ENCODE measurements around the gene CYS1. TPM values are rescaled to one million over a fixed set of nuclear protein-coding genes. Genes with fewer than 3 reads are reported as not detected.

CYS1 gene
- total and polyA plus RNA-seq, 2 of the 13 experiments (the other 11 are each of a cell fraction or from before 2014, with no cell fraction given): 0.04 TPM; not detected in 1

DNA sequence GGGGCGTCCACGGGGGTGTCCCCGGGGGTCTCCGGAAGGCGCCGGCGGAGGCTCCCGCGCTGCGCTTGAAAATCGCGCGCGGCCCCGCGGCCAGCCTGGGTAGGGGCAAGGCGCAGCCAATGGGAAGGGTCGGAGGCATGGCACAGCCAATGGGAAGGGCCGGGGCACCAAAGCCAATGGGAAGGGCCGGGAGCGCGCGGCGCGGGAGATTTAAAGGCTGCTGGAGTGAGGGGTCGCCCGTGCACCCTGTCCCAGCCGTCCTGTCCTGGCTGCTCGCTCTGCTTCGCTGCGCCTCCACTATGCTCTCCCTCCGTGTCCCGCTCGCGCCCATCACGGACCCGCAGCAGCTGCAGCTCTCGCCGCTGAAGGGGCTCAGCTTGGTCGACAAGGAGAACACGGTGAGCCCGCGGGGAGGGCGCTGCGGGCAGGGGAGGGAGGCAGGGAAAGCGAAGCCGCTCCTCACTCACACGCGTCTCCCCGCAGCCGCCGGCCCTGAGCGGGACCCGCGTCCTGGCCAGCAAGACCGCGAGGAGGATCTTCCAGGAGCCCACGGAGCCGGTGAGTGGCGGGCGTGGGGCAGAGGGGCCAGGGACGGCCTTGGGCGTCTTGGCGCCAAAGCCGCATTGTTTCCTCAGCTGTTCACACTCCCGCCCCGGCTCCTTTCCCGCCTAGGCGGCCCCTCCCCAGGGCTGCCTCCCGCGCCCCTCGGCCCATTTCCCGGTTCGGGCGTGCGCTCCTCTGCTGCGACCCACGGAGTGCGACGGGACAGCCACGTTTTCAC lies 42.5 kb upstream of the CYS1 start, which contains the start of gene RRM2 (continued):
- TF ChIP-seq, protein P1, sequence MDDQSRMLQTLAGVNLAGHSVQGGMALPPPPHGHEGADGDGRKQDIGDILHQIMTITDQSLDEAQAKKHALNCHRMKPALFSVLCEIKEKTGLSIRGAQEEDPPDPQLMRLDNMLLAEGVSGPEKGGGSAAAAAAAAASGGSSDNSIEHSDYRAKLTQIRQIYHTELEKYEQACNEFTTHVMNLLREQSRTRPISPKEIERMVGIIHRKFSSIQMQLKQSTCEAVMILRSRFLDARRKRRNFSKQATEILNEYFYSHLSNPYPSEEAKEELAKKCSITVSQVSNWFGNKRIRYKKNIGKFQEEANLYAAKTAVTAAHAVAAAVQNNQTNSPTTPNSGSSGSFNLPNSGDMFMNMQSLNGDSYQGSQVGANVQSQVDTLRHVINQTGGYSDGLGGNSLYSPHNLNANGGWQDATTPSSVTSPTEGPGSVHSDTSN (CRISPR knock-in tag; IDR thresholded peaks at IDR 0.05; ENCODE audit: borderline replicate concordance): 0 out of 2 replicates have a peak, but pooled peaks have one; percentile 57
- TF ChIP-seq MED1 (CRISPR knock-in tag; IDR thresholded peaks at IDR 0.05): peak; percentile 53
- TF ChIP-seq SUZ12 (IDR thresholded peaks at IDR 0.05; ENCODE audit: low read depth, low read length): no peak; the same call in 1 of the 2 replicates
- peak; percentile 100 for TF ChIP-seq TOPORS (CRISPR knock-in tag; IDR thresholded peaks at IDR 0.05)
- peak; percentile 91 for TF ChIP-seq POLR2AphosphoS5 (IDR thresholded peaks at IDR 0.05; ENCODE audit: low read depth, low read length)
- TF ChIP-seq, protein P2, sequence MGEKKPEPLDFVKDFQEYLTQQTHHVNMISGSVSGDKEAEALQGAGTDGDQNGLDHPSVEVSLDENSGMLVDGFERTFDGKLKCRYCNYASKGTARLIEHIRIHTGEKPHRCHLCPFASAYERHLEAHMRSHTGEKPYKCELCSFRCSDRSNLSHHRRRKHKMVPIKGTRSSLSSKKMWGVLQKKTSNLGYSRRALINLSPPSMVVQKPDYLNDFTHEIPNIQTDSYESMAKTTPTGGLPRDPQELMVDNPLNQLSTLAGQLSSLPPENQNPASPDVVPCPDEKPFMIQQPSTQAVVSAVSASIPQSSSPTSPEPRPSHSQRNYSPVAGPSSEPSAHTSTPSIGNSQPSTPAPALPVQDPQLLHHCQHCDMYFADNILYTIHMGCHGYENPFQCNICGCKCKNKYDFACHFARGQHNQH (CRISPR knock-in tag; IDR thresholded peaks at IDR 0.05): peak; percentile 62
- no peak for TF ChIP-seq ZFX (CRISPR knock-in tag; IDR thresholded peaks at IDR 0.05; ENCODE audit: low read depth)
- TF ChIP-seq, protein P3, sequence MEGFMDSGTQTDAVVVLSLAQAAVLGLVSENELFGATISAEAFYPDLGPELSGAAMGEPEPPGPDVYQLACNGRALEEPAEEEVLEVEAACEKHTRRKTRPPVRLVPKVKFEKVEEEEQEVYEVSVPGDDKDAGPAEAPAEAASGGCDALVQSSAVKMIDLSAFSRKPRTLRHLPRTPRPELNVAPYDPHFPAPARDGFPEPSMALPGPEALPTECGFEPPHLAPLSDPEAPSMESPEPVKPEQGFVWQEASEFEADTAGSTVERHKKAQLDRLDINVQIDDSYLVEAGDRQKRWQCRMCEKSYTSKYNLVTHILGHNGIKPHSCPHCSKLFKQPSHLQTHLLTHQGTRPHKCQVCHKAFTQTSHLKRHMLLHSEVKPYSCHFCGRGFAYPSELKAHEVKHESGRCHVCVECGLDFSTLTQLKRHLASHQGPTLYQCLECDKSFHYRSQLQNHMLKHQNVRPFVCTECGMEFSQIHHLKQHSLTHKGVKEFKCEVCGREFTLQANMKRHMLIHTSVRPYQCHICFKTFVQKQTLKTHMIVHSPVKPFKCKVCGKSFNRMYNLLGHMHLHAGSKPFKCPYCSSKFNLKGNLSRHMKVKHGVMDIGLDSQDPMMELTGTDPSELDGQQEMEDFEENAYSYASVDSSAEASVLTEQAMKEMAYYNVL (CRISPR knock-in tag; IDR thresholded peaks at IDR 0.05; ENCODE audit: borderline replicate concordance): peak; percentile 81; the same call in 1 of the 2 replicates
- peak; percentile 99 for TF ChIP-seq ZFYVE20 (CRISPR knock-in tag; IDR thresholded peaks at IDR 0.05; ENCODE audit: borderline replicate concordance, low read depth)
- TF ChIP-seq, protein P4, sequence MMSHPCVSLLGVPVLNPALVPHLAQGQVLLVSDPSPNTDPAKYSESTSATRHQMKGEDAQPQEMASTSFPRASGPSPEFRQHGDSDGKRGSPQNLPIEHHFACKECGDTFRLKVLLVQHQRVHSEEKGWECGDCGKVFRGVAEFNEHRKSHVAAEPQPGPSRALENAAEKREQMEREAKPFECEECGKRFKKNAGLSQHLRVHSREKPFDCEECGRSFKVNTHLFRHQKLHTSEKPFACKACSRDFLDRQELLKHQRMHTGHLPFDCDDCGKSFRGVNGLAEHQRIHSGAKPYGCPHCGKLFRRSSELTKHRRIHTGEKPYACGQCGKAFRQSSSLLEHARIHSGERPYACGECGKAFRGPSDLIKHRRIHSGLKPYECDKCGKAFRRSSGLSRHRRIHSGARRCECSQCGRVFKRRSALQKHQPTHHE (CRISPR knock-in tag; IDR thresholded peaks at IDR 0.05; ENCODE audit: borderline replicate concordance): peak; percentile 91; the same call in 1 of the 2 replicates
- peak; percentile 68 for TF ChIP-seq KAT8 (CRISPR knock-in tag; IDR thresholded peaks at IDR 0.05)
- no peak for TF ChIP-seq ZSCAN12 (CRISPR knock-in tag; IDR thresholded peaks at IDR 0.05)
- TF ChIP-seq, protein P5, sequence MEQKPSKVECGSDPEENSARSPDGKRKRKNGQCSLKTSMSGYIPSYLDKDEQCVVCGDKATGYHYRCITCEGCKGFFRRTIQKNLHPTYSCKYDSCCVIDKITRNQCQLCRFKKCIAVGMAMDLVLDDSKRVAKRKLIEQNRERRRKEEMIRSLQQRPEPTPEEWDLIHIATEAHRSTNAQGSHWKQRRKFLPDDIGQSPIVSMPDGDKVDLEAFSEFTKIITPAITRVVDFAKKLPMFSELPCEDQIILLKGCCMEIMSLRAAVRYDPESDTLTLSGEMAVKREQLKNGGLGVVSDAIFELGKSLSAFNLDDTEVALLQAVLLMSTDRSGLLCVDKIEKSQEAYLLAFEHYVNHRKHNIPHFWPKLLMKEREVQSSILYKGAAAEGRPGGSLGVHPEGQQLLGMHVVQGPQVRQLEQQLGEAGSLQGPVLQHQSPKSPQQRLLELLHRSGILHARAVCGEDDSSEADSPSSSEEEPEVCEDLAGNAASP (CRISPR knock-in tag; IDR thresholded peaks at IDR 0.05; ENCODE audit: borderline replicate concordance): no peak; the same call in 1 of the 2 replicates
- no peak for TF ChIP-seq MTA3 (CRISPR knock-in tag; IDR thresholded peaks at IDR 0.05)
- TF ChIP-seq MBD4 (IDR thresholded peaks at IDR 0.05; ENCODE audit: borderline replicate concordance, low read length): no peak
- peak; percentile 75; the same call in 1 of the 2 replicates for TF ChIP-seq TARDBP (CRISPR knock-in tag; IDR thresholded peaks at IDR 0.05)
- TF ChIP-seq YY1 (IDR thresholded peaks at IDR 0.05; ENCODE audit: insufficient read depth, insufficient replicate concordance, low read depth, low read length): peak; percentile 51
- TF ChIP-seq ZBTB42 (CRISPR knock-in tag; IDR thresholded peaks at IDR 0.05): no peak
- TF ChIP-seq, protein P6, sequence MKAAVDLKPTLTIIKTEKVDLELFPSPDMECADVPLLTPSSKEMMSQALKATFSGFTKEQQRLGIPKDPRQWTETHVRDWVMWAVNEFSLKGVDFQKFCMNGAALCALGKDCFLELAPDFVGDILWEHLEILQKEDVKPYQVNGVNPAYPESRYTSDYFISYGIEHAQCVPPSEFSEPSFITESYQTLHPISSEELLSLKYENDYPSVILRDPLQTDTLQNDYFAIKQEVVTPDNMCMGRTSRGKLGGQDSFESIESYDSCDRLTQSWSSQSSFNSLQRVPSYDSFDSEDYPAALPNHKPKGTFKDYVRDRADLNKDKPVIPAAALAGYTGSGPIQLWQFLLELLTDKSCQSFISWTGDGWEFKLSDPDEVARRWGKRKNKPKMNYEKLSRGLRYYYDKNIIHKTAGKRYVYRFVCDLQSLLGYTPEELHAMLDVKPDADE (CRISPR knock-in tag; IDR thresholded peaks at IDR 0.05): no peak
- peak; percentile 99 for TF ChIP-seq REPIN1 (CRISPR knock-in tag; IDR thresholded peaks at IDR 0.05; ENCODE audit: borderline replicate concordance, low read depth)
- peak; percentile 49 for TF ChIP-seq AGO2 (optimal IDR thresholded peaks at IDR 0.05; ENCODE audit: low read depth, low read length)

All from HepG2 (cell line).